ENCODE data around the gene PSME3IP1. TPM values are rescaled to one million over a fixed set of nuclear protein-coding genes. Genes with fewer than 3 reads are reported as not detected.

Gene PSME3IP1
- total RNA-seq, 1 experiment from 2014 or later: 104 TPM

GRCh38 chr16:57185945-57186871, at the start of gene PSME3IP1, which contains the start of gene RSPRY1 (continued):
- no peak for TF ChIP-seq NR2C2 (CRISPR knock-in tag; IDR thresholded peaks at IDR 0.05)
- TF ChIP-seq, protein P1, sequence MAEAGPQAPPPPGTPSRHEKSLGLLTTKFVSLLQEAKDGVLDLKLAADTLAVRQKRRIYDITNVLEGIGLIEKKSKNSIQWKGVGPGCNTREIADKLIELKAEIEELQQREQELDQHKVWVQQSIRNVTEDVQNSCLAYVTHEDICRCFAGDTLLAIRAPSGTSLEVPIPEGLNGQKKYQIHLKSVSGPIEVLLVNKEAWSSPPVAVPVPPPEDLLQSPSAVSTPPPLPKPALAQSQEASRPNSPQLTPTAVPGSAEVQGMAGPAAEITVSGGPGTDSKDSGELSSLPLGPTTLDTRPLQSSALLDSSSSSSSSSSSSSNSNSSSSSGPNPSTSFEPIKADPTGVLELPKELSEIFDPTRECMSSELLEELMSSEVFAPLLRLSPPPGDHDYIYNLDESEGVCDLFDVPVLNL (CRISPR knock-in tag; IDR thresholded peaks at IDR 0.05; ENCODE audit: borderline replicate concordance, low read depth): no peak
- TF ChIP-seq ZNF138 (CRISPR knock-in tag; conservative IDR thresholded peaks at IDR 0.05): no peak
- no peak for TF ChIP-seq ZNF121 (CRISPR knock-in tag; IDR thresholded peaks at IDR 0.05)
- TF ChIP-seq ZBTB21 (CRISPR knock-in tag; IDR thresholded peaks at IDR 0.05; ENCODE audit: borderline replicate concordance): no peak
- TF ChIP-seq, protein P2, sequence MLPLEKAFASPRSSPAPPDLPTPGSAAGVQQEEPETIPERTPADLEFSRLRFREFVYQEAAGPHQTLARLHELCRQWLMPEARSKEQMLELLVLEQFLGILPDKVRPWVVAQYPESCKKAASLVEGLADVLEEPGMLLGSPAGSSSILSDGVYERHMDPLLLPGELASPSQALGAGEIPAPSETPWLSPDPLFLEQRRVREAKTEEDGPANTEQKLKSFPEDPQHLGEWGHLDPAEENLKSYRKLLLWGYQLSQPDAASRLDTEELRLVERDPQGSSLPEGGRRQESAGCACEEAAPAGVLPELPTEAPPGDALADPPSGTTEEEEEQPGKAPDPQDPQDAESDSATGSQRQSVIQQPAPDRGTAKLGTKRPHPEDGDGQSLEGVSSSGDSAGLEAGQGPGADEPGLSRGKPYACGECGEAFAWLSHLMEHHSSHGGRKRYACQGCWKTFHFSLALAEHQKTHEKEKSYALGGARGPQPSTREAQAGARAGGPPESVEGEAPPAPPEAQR (CRISPR knock-in tag; IDR thresholded peaks at IDR 0.05): no peak
- TF ChIP-seq, protein P3, sequence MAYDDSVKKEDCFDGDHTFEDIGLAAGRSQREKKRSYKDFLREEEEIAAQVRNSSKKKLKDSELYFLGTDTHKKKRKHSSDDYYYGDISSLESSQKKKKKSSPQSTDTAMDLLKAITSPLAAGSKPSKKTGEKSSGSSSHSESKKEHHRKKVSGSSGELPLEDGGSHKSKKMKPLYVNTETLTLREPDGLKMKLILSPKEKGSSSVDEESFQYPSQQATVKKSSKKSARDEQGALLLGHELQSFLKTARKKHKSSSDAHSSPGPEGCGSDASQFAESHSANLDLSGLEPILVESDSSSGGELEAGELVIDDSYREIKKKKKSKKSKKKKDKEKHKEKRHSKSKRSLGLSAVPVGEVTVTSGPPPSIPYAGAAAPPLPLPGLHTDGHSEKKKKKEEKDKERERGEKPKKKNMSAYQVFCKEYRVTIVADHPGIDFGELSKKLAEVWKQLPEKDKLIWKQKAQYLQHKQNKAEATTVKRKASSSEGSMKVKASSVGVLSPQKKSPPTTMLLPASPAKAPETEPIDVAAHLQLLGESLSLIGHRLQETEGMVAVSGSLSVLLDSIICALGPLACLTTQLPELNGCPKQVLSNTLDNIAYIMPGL (CRISPR knock-in tag; IDR thresholded peaks at IDR 0.05): no peak
- no peak for TF ChIP-seq E2F1 (CRISPR knock-in tag; IDR thresholded peaks at IDR 0.05)
- no peak for TF ChIP-seq ZNF416 (CRISPR knock-in tag; IDR thresholded peaks at IDR 0.05)
- TF ChIP-seq NR1H2 (CRISPR knock-in tag; IDR thresholded peaks at IDR 0.05): no peak
- TF ChIP-seq TEAD1 (CRISPR knock-in tag; IDR thresholded peaks at IDR 0.05): no peak
- TF ChIP-seq CDX4 (CRISPR knock-in tag; IDR thresholded peaks at IDR 0.05; ENCODE audit: borderline replicate concordance): no peak
- TF ChIP-seq, protein P4, sequence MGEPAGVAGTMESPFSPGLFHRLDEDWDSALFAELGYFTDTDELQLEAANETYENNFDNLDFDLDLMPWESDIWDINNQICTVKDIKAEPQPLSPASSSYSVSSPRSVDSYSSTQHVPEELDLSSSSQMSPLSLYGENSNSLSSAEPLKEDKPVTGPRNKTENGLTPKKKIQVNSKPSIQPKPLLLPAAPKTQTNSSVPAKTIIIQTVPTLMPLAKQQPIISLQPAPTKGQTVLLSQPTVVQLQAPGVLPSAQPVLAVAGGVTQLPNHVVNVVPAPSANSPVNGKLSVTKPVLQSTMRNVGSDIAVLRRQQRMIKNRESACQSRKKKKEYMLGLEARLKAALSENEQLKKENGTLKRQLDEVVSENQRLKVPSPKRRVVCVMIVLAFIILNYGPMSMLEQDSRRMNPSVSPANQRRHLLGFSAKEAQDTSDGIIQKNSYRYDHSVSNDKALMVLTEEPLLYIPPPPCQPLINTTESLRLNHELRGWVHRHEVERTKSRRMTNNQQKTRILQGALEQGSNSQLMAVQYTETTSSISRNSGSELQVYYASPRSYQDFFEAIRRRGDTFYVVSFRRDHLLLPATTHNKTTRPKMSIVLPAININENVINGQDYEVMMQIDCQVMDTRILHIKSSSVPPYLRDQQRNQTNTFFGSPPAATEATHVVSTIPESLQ (CRISPR knock-in tag; IDR thresholded peaks at IDR 0.05): no peak
- no peak for TF ChIP-seq ZNF396 (CRISPR knock-in tag; IDR thresholded peaks at IDR 0.05; ENCODE audit: borderline replicate concordance)
- TF ChIP-seq RORB (CRISPR knock-in tag; IDR thresholded peaks at IDR 0.05): no peak
- no peak for TF ChIP-seq IRF1 (CRISPR knock-in tag; IDR thresholded peaks at IDR 0.05)
- no peak for TF ChIP-seq MYBL2 (CRISPR knock-in tag; IDR thresholded peaks at IDR 0.05)
- TF ChIP-seq ESRRA (CRISPR knock-in tag; IDR thresholded peaks at IDR 0.05; ENCODE audit: borderline replicate concordance): peak; percentile 46; the same call in 1 of the 2 replicates
- TF ChIP-seq CREM (CRISPR knock-in tag; IDR thresholded peaks at IDR 0.05): 0 out of 2 replicates have a peak, but pooled peaks have one; percentile 0
- TF ChIP-seq NFYB (CRISPR knock-in tag; conservative IDR thresholded peaks at IDR 0.05; ENCODE audit: low read depth): peak; percentile 84
- no peak for TF ChIP-seq MLX (CRISPR knock-in tag; IDR thresholded peaks at IDR 0.05)
- no peak for TF ChIP-seq OVOL2 (CRISPR knock-in tag; IDR thresholded peaks at IDR 0.05; ENCODE audit: borderline replicate concordance)
- TF ChIP-seq CREB1 (CRISPR knock-in tag; IDR thresholded peaks at IDR 0.05): no peak
- TF ChIP-seq, protein P5, sequence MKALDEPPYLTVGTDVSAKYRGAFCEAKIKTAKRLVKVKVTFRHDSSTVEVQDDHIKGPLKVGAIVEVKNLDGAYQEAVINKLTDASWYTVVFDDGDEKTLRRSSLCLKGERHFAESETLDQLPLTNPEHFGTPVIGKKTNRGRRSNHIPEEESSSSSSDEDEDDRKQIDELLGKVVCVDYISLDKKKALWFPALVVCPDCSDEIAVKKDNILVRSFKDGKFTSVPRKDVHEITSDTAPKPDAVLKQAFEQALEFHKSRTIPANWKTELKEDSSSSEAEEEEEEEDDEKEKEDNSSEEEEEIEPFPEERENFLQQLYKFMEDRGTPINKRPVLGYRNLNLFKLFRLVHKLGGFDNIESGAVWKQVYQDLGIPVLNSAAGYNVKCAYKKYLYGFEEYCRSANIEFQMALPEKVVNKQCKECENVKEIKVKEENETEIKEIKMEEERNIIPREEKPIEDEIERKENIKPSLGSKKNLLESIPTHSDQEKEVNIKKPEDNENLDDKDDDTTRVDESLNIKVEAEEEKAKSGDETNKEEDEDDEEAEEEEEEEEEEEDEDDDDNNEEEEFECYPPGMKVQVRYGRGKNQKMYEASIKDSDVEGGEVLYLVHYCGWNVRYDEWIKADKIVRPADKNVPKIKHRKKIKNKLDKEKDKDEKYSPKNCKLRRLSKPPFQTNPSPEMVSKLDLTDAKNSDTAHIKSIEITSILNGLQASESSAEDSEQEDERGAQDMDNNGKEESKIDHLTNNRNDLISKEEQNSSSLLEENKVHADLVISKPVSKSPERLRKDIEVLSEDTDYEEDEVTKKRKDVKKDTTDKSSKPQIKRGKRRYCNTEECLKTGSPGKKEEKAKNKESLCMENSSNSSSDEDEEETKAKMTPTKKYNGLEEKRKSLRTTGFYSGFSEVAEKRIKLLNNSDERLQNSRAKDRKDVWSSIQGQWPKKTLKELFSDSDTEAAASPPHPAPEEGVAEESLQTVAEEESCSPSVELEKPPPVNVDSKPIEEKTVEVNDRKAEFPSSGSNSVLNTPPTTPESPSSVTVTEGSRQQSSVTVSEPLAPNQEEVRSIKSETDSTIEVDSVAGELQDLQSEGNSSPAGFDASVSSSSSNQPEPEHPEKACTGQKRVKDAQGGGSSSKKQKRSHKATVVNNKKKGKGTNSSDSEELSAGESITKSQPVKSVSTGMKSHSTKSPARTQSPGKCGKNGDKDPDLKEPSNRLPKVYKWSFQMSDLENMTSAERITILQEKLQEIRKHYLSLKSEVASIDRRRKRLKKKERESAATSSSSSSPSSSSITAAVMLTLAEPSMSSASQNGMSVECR (CRISPR knock-in tag; IDR thresholded peaks at IDR 0.05; ENCODE audit: borderline replicate concordance): no peak
